Measurements from ENCODE around the gene TNS2.
A peak's percentile ranks its signal among the peaks of the same experiment; 100 is the strongest.

The TNS2 gene

DNA sequence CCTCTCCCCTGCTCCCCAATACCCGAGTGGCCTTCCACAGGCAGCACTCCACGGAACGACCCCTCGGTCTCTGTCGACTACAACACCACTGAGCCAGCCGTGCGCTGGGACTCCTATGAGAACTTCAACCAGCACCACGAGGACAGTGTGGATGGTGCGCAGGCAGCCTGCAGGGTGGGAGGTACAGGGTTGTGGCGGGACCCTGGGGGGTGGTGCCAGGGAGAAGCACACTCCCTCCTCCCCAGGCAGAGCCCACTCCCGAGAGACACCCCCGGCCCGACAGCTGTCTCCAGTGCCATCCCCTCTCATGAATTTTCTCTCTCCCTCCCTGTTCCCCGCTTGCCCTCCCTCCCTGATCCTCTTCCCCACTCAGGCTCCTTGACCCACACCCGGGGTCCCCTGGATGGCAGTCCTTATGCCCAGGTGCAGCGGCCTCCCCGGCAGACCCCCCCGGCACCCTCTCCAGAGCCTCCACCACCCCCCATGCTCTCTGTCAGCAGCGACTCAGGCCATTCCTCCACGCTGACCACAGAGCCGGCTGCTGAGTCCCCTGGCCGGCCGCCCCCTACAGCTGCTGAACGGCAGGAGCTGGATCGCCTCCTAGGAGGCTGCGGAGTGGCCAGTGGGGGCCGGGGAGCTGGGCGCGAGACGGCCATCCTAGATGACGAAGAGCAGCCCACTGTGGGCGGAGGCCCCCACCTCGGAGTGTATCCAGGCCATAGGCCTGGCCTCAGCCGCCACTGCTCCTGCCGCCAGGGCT lies 9.0 kb downstream of the TNS2 start:
- H4K91ac ChIP-seq (ENCODE audit: low read depth, low read length, poor library complexity) = no peak overlapping the region
- no peak overlapping the region for H3K9ac ChIP-seq (ENCODE audit: low read depth, low read length, poor library complexity)
- H2AK5ac ChIP-seq (ENCODE audit: low read depth, low read length) = peak overlapping the region; percentile 97
- no peak overlapping the region for H2AFZ ChIP-seq (ENCODE audit: low read length)
- H3K27ac ChIP-seq (replicated peaks; ENCODE audit: low read length) = no peak overlapping the region
- no peak overlapping the region for H2BK5ac ChIP-seq (ENCODE audit: low read length)
- no peak for DNase-seq (ENCODE audit: low spot score)
- H3K27me3 ChIP-seq (ENCODE audit: control insufficient read depth in 3 of 3, insufficient read depth in 3 of 3, low read depth in 1 of 3, low read length in 3 of 3) = no peaks in the 10 kb centered on the region
- H3K14ac ChIP-seq (ENCODE audit: low read length) = no peak overlapping the region
- H3K4me3 ChIP-seq (ENCODE audit: low read length in 2 of 2) = no peak overlapping the region
- peak overlapping the region; percentile 89 for H3K23ac ChIP-seq (ENCODE audit: low read depth, low read length, poor library complexity)
- H3K36me3 ChIP-seq (replicated peaks in 1 of 2; ENCODE audit: control insufficient read depth in 2 of 2, insufficient read depth in 2 of 2, low read length in 2 of 2) = no peaks in the 10 kb centered on the region
- H3K79me1 ChIP-seq (ENCODE audit: low read depth, low read length) = no peaks in the 10 kb centered on the region
- H3K4ac ChIP-seq (ENCODE audit: low read length) = no peak overlapping the region
- H3K18ac ChIP-seq (ENCODE audit: low read length) = no peak overlapping the region
- H4K8ac ChIP-seq (ENCODE audit: low read depth, low read length) = no peak overlapping the region
- no peaks in the 10 kb centered on the region for H3K9me3 ChIP-seq (replicated peaks in 1 of 2; ENCODE audit: control insufficient read depth in 2 of 2, insufficient read depth in 1 of 2, low read depth in 1 of 2, low read length in 2 of 2)
- no peak overlapping the region for H2BK12ac ChIP-seq (ENCODE audit: low read length)
- no peak overlapping the region for H2BK15ac ChIP-seq (ENCODE audit: low read length)
- H3K4me1 ChIP-seq (ENCODE audit: control insufficient read depth in 2 of 2, insufficient read depth in 1 of 2, low read depth in 1 of 2, low read length in 2 of 2) = peaks cover 0 to 2% of the 10 kb centered on the region in 2 donors
- no peak overlapping the region for H3K4me2 ChIP-seq (ENCODE audit: insufficient read depth, low read length, poor library complexity, severe bottlenecking)
- WGBS, 2 donors (ENCODE audit: extremely low coverage in 2 of 2, insufficient read length in 2 of 2, insufficient replicate concordance in 1 of 2) = no CpG with 5 or more reads among the region's 35 CpGs
- no peak overlapping the region for H2BK120ac ChIP-seq (ENCODE audit: low read depth, low read length)

DNA sequence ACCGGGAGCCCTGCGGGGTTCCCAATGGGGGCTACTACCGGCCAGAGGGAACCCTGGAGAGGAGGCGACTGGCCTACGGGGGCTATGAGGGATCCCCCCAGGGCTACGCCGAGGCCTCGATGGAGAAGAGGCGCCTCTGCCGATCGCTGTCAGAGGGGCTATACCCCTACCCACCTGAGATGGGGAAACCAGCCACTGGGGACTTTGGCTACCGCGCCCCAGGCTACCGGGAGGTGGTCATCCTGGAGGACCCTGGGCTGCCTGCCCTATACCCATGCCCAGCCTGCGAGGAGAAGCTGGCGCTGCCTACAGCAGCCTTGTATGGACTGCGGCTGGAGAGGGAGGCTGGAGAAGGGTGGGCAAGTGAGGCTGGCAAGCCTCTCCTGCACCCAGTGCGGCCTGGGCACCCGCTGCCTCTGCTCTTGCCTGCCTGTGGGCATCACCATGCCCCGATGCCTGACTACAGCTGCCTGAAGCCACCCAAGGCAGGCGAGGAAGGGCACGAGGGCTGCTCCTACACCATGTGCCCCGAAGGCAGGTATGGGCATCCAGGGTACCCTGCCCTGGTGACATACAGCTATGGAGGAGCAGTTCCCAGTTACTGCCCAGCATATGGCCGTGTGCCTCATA lies 9.7 kb downstream of the TNS2 start:
- Histone ChIP-seq H3K4me3 (ENCODE audit: low read length in 2 of 2) (peak overlapping the region in 1 of 2 donors; percentile 62), H2AK5ac (ENCODE audit: low read depth, low read length) (peak overlapping the region; percentile 97), H3K23ac (ENCODE audit: low read depth, low read length, poor library complexity) (peak overlapping the region; percentile 89), H3K4me2 (ENCODE audit: insufficient read depth, low read length, poor library complexity, severe bottlenecking) (no peak overlapping the region), H3K18ac (ENCODE audit: low read length) (peak overlapping the region; percentile 92), H3K27ac (replicated peaks; ENCODE audit: low read length) (no peak overlapping the region), H3K4ac (ENCODE audit: low read length) (no peak overlapping the region), H3K9me3 (replicated peaks in 1 of 2; ENCODE audit: control insufficient read depth in 2 of 2, insufficient read depth in 1 of 2, low read depth in 1 of 2, low read length in 2 of 2) (no peaks in the 10 kb centered on the region), H3K9ac (ENCODE audit: low read depth, low read length, poor library complexity) (no peak overlapping the region), H2BK15ac (ENCODE audit: low read length) (peak overlapping the region; percentile 87), H3K79me1 (ENCODE audit: low read depth, low read length) (no peaks in the 10 kb centered on the region), H2BK12ac (ENCODE audit: low read length) (peak overlapping the region; percentile 24), H2BK5ac (ENCODE audit: low read length) (no peak overlapping the region), H3K27me3 (ENCODE audit: control insufficient read depth in 3 of 3, insufficient read depth in 3 of 3, low read depth in 1 of 3, low read length in 3 of 3) (no peaks in the 10 kb centered on the region), H3K4me1 (ENCODE audit: control insufficient read depth in 2 of 2, insufficient read depth in 1 of 2, low read depth in 1 of 2, low read length in 2 of 2) (peaks cover 0 to 2% of the 10 kb centered on the region in 2 donors), H4K8ac (ENCODE audit: low read depth, low read length) (peak overlapping the region; percentile 43), H3K14ac (ENCODE audit: low read length) (peak overlapping the region; percentile 71), H3K36me3 (replicated peaks in 1 of 2; ENCODE audit: control insufficient read depth in 2 of 2, insufficient read depth in 2 of 2, low read length in 2 of 2) (peaks cover 0 to 2% of the 10 kb centered on the region in 2 donors), H2AFZ (ENCODE audit: low read length) (no peak overlapping the region), H2BK120ac (ENCODE audit: low read depth, low read length) (peak overlapping the region; percentile 72), H4K91ac (ENCODE audit: low read depth, low read length, poor library complexity) (peak overlapping the region; percentile 53)
- DNase-seq (ENCODE audit: low spot score) = no peak
- no CpG with 5 or more reads among the region's 24 CpGs for WGBS, 2 donors (ENCODE audit: extremely low coverage in 2 of 2, insufficient read length in 2 of 2, insufficient replicate concordance in 1 of 2)

DNA sequence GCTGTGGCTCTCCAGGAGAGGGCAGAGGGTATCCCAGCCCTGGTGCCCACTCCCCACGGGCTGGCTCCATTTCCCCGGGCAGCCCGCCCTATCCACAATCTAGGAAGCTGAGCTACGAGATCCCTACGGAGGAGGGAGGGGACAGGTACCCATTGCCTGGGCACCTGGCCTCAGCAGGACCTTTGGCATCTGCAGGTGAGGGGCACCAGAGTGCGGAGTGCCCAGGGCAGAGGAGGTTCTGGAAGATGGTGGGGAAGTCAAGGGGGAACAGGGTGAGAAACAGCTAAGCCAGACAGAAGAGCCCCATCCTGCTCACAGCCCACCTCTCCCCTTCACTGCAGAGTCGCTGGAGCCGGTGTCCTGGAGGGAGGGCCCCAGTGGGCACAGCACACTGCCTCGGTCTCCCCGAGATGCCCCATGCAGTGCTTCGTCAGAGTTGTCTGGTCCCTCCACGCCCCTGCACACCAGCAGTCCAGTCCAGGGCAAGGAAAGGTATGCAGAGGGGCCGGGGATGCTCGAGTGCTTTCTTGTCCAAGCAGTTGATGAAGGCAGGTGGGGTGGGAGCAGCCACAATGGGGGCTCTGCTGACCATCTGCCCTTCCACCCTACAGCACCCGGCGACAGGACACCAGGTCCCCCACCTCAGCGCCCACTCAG lies 10.3 kb downstream of the TNS2 start:
- Histone ChIP-seq H2BK12ac (ENCODE audit: low read length) (peak overlapping the region; percentile 84), H3K14ac (ENCODE audit: low read length) (peak overlapping the region; percentile 71), H3K27me3 (ENCODE audit: control insufficient read depth in 3 of 3, insufficient read depth in 3 of 3, low read depth in 1 of 3, low read length in 3 of 3) (no peaks in the 10 kb centered on the region), H4K91ac (ENCODE audit: low read depth, low read length, poor library complexity) (no peak overlapping the region), H3K9me3 (replicated peaks in 1 of 2; ENCODE audit: control insufficient read depth in 2 of 2, insufficient read depth in 1 of 2, low read depth in 1 of 2, low read length in 2 of 2) (no peaks in the 10 kb centered on the region), H2AFZ (ENCODE audit: low read length) (no peak overlapping the region), H2AK5ac (ENCODE audit: low read depth, low read length) (peak overlapping the region; percentile 97), H3K23ac (ENCODE audit: low read depth, low read length, poor library complexity) (peak overlapping the region; percentile 89), H2BK15ac (ENCODE audit: low read length) (peak overlapping the region; percentile 87), H3K4ac (ENCODE audit: low read length) (no peak overlapping the region), H4K8ac (ENCODE audit: low read depth, low read length) (no peak overlapping the region), H3K4me2 (ENCODE audit: insufficient read depth, low read length, poor library complexity, severe bottlenecking) (no peak overlapping the region), H2BK5ac (ENCODE audit: low read length) (no peak overlapping the region), H3K27ac (replicated peaks; ENCODE audit: low read length) (no peak overlapping the region), H3K18ac (ENCODE audit: low read length) (peak overlapping the region; percentile 92), H3K4me1 (ENCODE audit: control insufficient read depth in 2 of 2, insufficient read depth in 1 of 2, low read depth in 1 of 2, low read length in 2 of 2) (peaks cover 0 to 2% of the 10 kb centered on the region in 2 donors), H3K36me3 (replicated peaks in 1 of 2; ENCODE audit: control insufficient read depth in 2 of 2, insufficient read depth in 2 of 2, low read length in 2 of 2) (peaks cover 0 to 6% of the 10 kb centered on the region in 2 donors), H2BK120ac (ENCODE audit: low read depth, low read length) (peak overlapping the region; percentile 72), H3K79me1 (ENCODE audit: low read depth, low read length) (no peaks in the 10 kb centered on the region), H3K9ac (ENCODE audit: low read depth, low read length, poor library complexity) (peak overlapping the region; percentile 21), H3K4me3 (ENCODE audit: low read length in 2 of 2) (no peak overlapping the region)
- no CpG with 5 or more reads among the region's 17 CpGs for WGBS, 2 donors (ENCODE audit: extremely low coverage in 2 of 2, insufficient read length in 2 of 2, insufficient replicate concordance in 1 of 2)
- no peak for DNase-seq (ENCODE audit: low spot score)
